Keratinocyte (primary cell): ENCODE data around the gene DHX34. TPM values are rescaled to one million over a fixed set of nuclear protein-coding genes. Genes with fewer than 3 reads are reported as not detected.
A peak's percentile ranks its signal among the peaks of the same experiment; 100 is the strongest.

Experiments
- DNase-seq: peaks from one replicate; pipeline ENCODE4 v3.0.0-alpha.2; 2011; ENCODE audit warnings: low read depth, missing footprints, low spot score
- FAIRE-seq: peaks from 2 replicates; lab custom pipeline; 2011; peaks lifted over from hg19 to GRCh38; lab: Jason Lieb, UNC
- H2AFZ ChIP-seq: 2 replicates; pipeline ENCODE4 v1.6.0; 2012; ENCODE audit warnings: low read length, control low read depth, inconsistent platforms; ENCODE audit not compliant: control insufficient read depth
- H3K27ac ChIP-seq: 2 replicates; pipeline ENCODE4 v1.5.1; 2011; ENCODE audit warnings: low read length; ENCODE audit not compliant: control insufficient read depth, insufficient read depth
- H3K27me3 ChIP-seq: 3 replicates; pipeline ENCODE4 v1.6.0; 2011; ENCODE audit warnings: low read length; ENCODE audit not compliant: control insufficient read depth, insufficient read depth; ENCODE audit errors: extremely low read depth
- H3K36me3 ChIP-seq, 2 experiments: 2 replicates in 1 of 2; 3 replicates in 1 of 2; pipeline ENCODE4 v1.5.1; 2011; ENCODE audit warnings: low read length in 2 of 2, mild to moderate bottlenecking in 1 of 2; ENCODE audit not compliant: control insufficient read depth in 2 of 2, insufficient read depth in 2 of 2; ENCODE audit errors: extremely low read depth in 1 of 2
- H3K4me1 ChIP-seq: 3 replicates; pipeline ENCODE4 v1.5.1; 2011; ENCODE audit warnings: low read length; ENCODE audit not compliant: control insufficient read depth, insufficient read depth; ENCODE audit errors: extremely low read depth
- H3K4me2 ChIP-seq: 3 replicates; pipeline ENCODE4 v1.6.0; 2011; ENCODE audit warnings: low read depth, low read length; ENCODE audit not compliant: control insufficient read depth, insufficient read depth; ENCODE audit errors: extremely low read depth
- H3K4me3 ChIP-seq, 3 experiments: fragments of 200-600 bp in 1 of 3; sonication (generic) in 1 of 3; 2 replicates in 2 of 3; 3 replicates in 1 of 3; pipeline ENCODE4 v1.5.1; 2011 to 2016; ENCODE audit warnings: low read length in 3 of 3, mild to moderate bottlenecking in 3 of 3, control low read depth in 2 of 3, inconsistent platforms in 1 of 3, low read depth in 1 of 3, mixed read lengths in 1 of 3, mixed run types in 1 of 3, moderate library complexity in 1 of 3; ENCODE audit not compliant: control insufficient read depth in 2 of 3, insufficient read depth in 2 of 3; ENCODE audit errors: extremely low read depth in 1 of 3
- H3K79me2 ChIP-seq: 2 replicates; pipeline ENCODE4 v1.6.0; 2012; ENCODE audit warnings: low read length; ENCODE audit not compliant: control insufficient read depth, insufficient read depth
- H3K9ac ChIP-seq: 3 replicates; pipeline ENCODE4 v1.6.0; 2011; ENCODE audit warnings: low read length; ENCODE audit not compliant: control insufficient read depth, insufficient read depth; ENCODE audit errors: extremely low read depth
- H3K9me1 ChIP-seq: 3 replicates; pipeline ENCODE4 v1.6.0; 2011; ENCODE audit warnings: low read length; ENCODE audit not compliant: control insufficient read depth, insufficient read depth; ENCODE audit errors: extremely low read depth
- H3K9me3 ChIP-seq: 2 replicates; pipeline ENCODE4 v1.5.1; 2012; ENCODE audit warnings: low read depth, low read length; ENCODE audit not compliant: control insufficient read depth
- H4K20me1 ChIP-seq: 3 replicates; pipeline ENCODE4 v1.6.0; 2011; ENCODE audit warnings: low read length; ENCODE audit not compliant: control insufficient read depth, insufficient read depth; ENCODE audit errors: extremely low read depth
- CTCF ChIP-seq, 3 experiments: IDR thresholded peaks in 1 of 3; conservative IDR thresholded peaks in 1 of 3; optimal IDR thresholded peaks in 1 of 3; 2 replicates in 2 of 3; 3 replicates in 1 of 3; pipeline versions ENCODE3 to v1.5.1; 2011; ENCODE audit warnings: low read length in 3 of 3, mild to moderate bottlenecking in 3 of 3, moderate library complexity in 2 of 3, control low read depth in 1 of 3, inconsistent platforms in 1 of 3; ENCODE audit not compliant: insufficient read depth in 2 of 3; ENCODE audit errors: extremely low read depth in 1 of 3
- EZH2 ChIP-seq: IDR thresholded peaks from one replicate; pipeline ENCODE4 v1.6.1; 2012; ENCODE audit warnings: inconsistent platforms, mild to moderate bottlenecking, low read length, moderate library complexity
- dilution Hi-C: fragments of 300-500 bp; cut with MboI; formaldehyde crosslinking; loops from one replicate; pipeline ENCODE4 v1.7.0; 2020; ENCODE audit warnings: low sequenced_read_pairs; ENCODE audit not compliant: extremely low pct_ligation_motif_present
- polyA plus RNA-seq, 5 experiments: library from polyadenylated mRNA; depleted of rRNA in 3 of 5; stranded (reverse) in 3 of 5; stranded (forward) in 1 of 5; unstranded in 1 of 5; fragments of >200 nt; gene quantifications; 1 replicate in 1 of 5; 2 replicates in 3 of 5; 3 replicates in 1 of 5; pipeline versions ENCODE4 v1.2.1 to v1.2.3, GENCODE V29; 2011 to 2012; ENCODE audit warnings: missing spikeins in 2 of 5, low read depth in 1 of 5, low replicate concordance in 1 of 5

Gene DHX34
- polyA plus RNA-seq, 1 donor (not counting 4 experiments of a cell fraction or from before 2014, with no cell fraction given): 6.4 TPM

- peaks cover 83% of the 10 kb centered on the region for H3K27me3 ChIP-seq
- H3K4me1 ChIP-seq: peaks cover 4% of the 10 kb centered on the region
- no peak for TF ChIP-seq EZH2
- TF ChIP-seq CTCF (optimal IDR thresholded peaks at IDR 0.05 in 1 of 3, IDR thresholded peaks at IDR 0.05 in 1 of 3, conservative IDR thresholded peaks at IDR 0.05 in 1 of 3; ENCODE audit: extremely low read depth in 1 of 3, insufficient read depth in 2 of 3, low read length in 3 of 3): no peak
- H3K79me2 ChIP-seq: no peaks in the 10 kb centered on the region
- H3K36me3 ChIP-seq: no peaks in the 10 kb centered on the region
- DNase-seq (no peak), FAIRE-seq (no peak)
- no peak overlapping the region for H3K27ac ChIP-seq
- H3K9me3 ChIP-seq: no peaks in the 10 kb centered on the region
- peak overlapping the region in 2 of 3 experiments; percentile 35 to 50 for H3K4me3 ChIP-seq
- H3K9me1 ChIP-seq: no peaks in the 10 kb centered on the region
- H3K4me2 ChIP-seq: peak overlapping the region; percentile 32
- H2AFZ ChIP-seq: no peak overlapping the region
- no peak overlapping the region for H3K9ac ChIP-seq
- peaks cover 4% of the 10 kb centered on the region for H4K20me1 ChIP-seq
- dilution Hi-C loops: no loop called here
These were observed 69.5 kb downstream of the DHX34 start for GRCh38 chr19:47418692-47419029.

- peak within 1 kb of the TSS in 2 of 3 experiments; percentile 35 to 50 for H3K4me3 ChIP-seq
- no peak within 1 kb of the TSS for H3K9ac ChIP-seq
- no peak within 1 kb of the TSS for H2AFZ ChIP-seq
- H4K20me1 ChIP-seq: peaks cover 4% of the 10 kb centered on the region
- H3K4me2 ChIP-seq: peak within 1 kb of the TSS; percentile 32
- FAIRE-seq (no peak), DNase-seq (no peak)
- TF ChIP-seq EZH2: no peak
- no peak for TF ChIP-seq CTCF (optimal IDR thresholded peaks at IDR 0.05 in 1 of 3, IDR thresholded peaks at IDR 0.05 in 1 of 3, conservative IDR thresholded peaks at IDR 0.05 in 1 of 3; ENCODE audit: extremely low read depth in 1 of 3, insufficient read depth in 2 of 3, low read length in 3 of 3)
- H3K27me3 ChIP-seq: peaks cover 87% of the 10 kb centered on the region
- H3K27ac ChIP-seq: no peak within 1 kb of the TSS
- H3K79me2 ChIP-seq: no peaks in the 10 kb centered on the region
- peaks cover 4% of the 10 kb centered on the region for H3K4me1 ChIP-seq
- H3K9me1 ChIP-seq: no peaks in the 10 kb centered on the region
- no peaks in the 10 kb centered on the region for H3K36me3 ChIP-seq
- no peaks in the 10 kb centered on the region for H3K9me3 ChIP-seq
- dilution Hi-C loops: no loop called here
These were observed 70.1 kb downstream of the DHX34 start, which contains the start of gene MEIS3 for GRCh38 chr19:47419030-47419783. TSS of gene MEIS3 (minus strand) at chr19:47419527. CDS start at chr19:47419081, 446 bp downstream.
